ENCODE data around the gene EXD3.

Gene EXD3

DNA sequence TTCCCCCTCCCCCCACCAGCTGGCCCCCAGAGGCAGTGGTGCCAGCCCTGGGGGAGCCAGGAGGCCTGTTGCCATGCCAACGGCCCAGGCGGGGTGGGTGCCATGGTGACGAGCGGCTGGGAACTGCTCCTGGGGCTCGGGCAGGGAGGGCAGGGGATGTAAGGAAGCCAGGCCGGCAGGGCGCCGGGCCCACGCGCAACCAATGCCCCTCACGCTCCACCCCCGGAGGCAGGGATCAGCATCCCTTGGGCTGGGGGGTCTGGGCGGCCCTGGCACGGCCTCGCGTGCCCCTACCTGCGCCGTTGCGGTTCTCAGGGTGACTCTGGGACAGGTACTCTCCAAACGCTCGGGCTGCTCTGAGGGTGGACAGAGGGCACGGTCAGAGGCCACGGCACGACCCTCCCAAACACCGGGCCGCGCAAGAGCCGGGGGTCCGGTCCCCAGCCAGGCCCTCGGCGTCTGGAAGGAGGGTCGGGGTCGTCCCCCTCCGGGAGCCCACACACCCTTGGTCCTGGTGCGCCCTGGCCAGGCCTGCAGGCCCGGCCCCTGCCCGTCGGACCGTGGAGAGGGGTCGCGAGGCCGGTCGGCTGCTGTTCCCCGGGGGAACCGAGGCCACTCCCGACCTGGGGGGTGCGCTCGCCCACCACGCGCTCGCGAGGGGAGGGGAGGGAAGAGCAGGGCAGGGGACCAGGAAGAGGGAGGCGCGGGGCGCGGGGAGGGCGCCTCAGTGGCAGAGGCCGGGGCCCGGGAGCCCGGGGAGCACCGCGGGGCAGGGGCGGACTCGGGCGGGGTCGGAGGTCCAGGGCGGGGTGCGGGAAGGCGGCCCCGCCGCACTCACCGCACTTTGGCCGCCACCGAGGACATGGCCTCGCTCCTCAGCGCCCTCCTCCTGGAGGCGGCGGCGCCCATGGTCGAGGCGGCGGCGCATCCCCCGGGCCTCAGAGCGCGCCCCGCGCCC lies 35.5 kb upstream of the EXD3 start:
- peak; percentile 79 for DNase-seq
- Histone ChIP-seq H3K9me3 (no peaks in the 10 kb centered on the region), H3K4me3 (ENCODE audit: low read depth, low read length) (peak overlapping the region; percentile 85), H3K4me1 (peaks cover 37% of the 10 kb centered on the region), H3K36me3 (peaks cover 38% of the 10 kb centered on the region), H3K27me3 (no peaks in the 10 kb centered on the region)
- TF ChIP-seq CTCF (IDR thresholded peaks at IDR 0.05; ENCODE audit: low read depth, low read length), result no peak

DNA sequence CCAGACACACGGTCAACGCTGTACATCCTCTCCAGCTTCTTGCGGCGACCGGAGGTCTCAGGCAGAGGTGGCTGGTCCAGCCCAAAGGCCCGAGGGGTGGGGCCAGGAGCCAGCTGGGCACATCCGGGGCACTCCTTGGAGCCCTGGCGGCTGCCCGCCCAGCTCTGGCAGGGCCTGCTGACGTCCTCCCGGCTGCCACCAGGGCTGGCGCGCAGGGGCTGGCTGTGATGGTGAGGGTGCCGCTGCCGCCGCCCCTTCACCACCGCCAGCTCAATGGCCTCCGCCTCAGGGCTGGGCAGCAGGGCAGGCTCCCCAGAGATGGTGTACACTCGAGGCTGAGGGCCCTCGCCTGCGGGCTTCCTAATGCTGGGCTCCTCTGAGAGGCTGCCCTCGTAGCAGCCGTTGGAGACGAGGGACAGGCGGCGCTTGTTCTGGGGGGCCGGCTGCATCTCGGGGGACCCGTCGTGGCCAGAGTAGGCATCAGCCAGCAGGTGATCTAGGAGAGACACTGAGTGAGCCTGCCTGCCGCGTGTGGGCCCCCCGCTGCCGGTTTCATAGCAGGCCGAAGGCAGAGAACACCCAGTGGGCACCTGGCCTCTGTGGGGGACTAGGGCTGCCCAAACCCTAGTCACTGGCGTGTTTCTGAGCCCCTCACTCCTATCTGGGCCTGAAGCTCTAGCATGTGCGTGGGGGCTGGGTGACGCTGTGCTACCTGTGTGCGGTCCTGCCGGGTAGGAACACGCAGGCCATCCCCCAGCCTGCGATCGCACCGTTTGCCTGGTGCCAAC lies 34.6 kb upstream of the EXD3 start:
- Histone ChIP-seq H3K4me1 (peaks cover 37% of the 10 kb centered on the region), H3K27me3 (no peaks in the 10 kb centered on the region), H3K4me3 (ENCODE audit: low read depth, low read length) (peak overlapping the region; percentile 85), H3K36me3 (peaks cover 47% of the 10 kb centered on the region), H3K9me3 (no peaks in the 10 kb centered on the region)
- TF ChIP-seq CTCF (IDR thresholded peaks at IDR 0.05; ENCODE audit: low read depth, low read length), result no peak
- peak; percentile 20 for DNase-seq

- H3K4me3 ChIP-seq (ENCODE audit: low read depth, low read length), result no peak overlapping the region
- TF ChIP-seq CTCF (IDR thresholded peaks at IDR 0.05; ENCODE audit: low read depth, low read length), result no peak
- no peak for DNase-seq
Measured at GRCh38 chr9:137456864-137457405, 34.0 kb upstream of the EXD3 start.

GRCh38 chr9:137456061-137456863 lies 33.3 kb upstream of the EXD3 start:
- Histone ChIP-seq H3K27me3 (no peaks in the 10 kb centered on the region), H3K4me3 (ENCODE audit: low read depth, low read length) (no peak overlapping the region), H3K9me3 (no peaks in the 10 kb centered on the region), H3K4me1 (peaks cover 37% of the 10 kb centered on the region), H3K36me3 (peaks cover 50% of the 10 kb centered on the region)
- TF ChIP-seq CTCF (IDR thresholded peaks at IDR 0.05; ENCODE audit: low read depth, low read length), result no peak
- no peak for DNase-seq

More at GRCh38 chr9:137456864-137457405, 34.0 kb upstream of the EXD3 start:
- H3K9me3 ChIP-seq, result no peaks in the 10 kb centered on the region
- peaks cover 37% of the 10 kb centered on the region for H3K4me1 ChIP-seq
- H3K27me3 ChIP-seq, result no peaks in the 10 kb centered on the region
- peaks cover 50% of the 10 kb centered on the region for H3K36me3 ChIP-seq

DNA sequence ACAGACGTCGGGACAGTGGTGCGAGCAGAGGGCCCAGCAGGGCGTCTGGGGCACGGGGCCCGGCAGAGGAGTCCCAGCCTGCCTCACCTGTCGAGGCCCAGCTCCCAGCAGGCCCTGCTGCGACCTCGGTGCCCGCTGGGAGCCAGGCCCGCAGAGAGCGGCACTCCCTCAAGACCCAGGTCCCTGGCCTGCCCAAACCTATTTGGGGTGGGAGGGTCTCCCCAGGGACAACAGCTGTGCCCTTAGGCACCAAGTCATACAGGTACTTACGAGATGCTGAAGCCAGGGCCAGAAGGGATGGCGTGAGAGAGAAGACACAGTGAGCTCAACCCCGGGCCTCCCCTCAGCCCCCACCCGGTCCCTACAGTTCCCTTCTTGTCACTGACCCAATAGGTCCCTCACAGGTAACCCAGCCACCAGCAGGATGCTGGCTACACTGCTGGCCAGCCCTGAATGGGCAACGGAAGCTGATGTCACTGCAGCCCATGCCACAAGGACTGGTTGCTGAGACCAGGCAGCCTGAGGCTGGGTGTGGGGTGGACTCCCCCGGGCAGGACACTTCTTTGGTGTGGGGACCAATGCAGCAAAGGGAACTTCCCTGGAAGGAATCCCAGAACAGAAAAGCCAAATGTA lies 32.5 kb upstream of the EXD3 start:
- Histone ChIP-seq H3K4me1 (peaks cover 37% of the 10 kb centered on the region), H3K4me3 (ENCODE audit: low read depth, low read length) (no peak overlapping the region), H3K36me3 (peaks cover 50% of the 10 kb centered on the region), H3K27me3 (no peaks in the 10 kb centered on the region), H3K9me3 (no peaks in the 10 kb centered on the region)
- no peak for DNase-seq
- no peak for TF ChIP-seq CTCF (IDR thresholded peaks at IDR 0.05; ENCODE audit: low read depth, low read length)
